ENCODE results near the gene SEMA4C.

Gene SEMA4C

DNA sequence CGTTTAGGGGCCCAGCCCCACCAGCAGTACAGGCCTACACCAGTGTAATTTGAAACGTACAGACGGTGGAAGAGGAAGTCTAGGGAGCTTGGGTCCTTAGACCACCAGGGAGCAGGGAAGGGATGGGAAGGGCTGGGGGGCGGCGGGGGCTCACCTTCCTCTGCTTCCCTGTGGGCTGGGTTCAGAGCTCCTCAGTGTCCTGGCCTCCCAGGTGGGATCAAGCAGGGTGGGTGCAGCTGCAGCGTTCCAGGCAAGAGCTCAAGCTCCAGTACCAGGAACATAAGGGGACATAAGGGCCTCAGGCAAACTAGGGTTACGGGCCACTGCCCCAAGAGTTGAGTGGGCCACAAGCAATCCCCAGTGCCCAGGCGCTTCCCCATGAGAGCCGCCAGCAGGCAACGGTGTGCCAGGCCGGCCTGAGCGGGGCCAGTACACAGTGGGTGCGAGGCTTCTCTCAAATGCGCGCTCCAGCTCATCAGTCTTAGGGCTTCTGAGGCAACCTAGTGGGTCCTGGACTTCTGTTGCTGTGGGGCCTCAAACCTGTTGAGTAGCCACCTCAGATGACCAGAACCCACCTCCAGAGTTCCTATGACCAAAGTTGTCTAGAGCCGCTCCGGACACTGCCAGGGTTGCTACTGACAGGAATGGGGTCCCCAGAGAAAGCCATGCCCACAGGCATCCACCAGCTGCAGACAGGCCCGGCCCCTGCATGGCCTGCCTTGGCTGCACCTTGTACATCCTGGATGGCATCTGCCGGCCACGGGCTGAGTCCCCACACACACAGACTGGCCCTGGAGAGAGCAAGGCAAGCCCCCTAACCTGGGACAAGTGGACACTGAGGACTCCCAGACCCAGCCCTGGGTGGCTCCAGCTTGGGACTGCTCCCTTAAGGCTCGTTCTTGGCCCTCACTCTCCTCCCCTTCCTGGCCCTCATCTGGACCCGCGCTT, 31.3 kb downstream of the SEMA4C start:
- Histone ChIP-seq H3K4me3 (ENCODE audit: low read depth, low read length) (no peak overlapping the region), H3K27ac (no peak overlapping the region), H3K36me3 (peaks cover 40% of the 10 kb centered on the region), H3K9me3 (ENCODE audit: severe bottlenecking) (no peaks in the 10 kb centered on the region), H3K27me3 (ENCODE audit: insufficient read depth, low read depth, severe bottlenecking) (no peaks in the 10 kb centered on the region)
- TF ChIP-seq, protein P1, sequence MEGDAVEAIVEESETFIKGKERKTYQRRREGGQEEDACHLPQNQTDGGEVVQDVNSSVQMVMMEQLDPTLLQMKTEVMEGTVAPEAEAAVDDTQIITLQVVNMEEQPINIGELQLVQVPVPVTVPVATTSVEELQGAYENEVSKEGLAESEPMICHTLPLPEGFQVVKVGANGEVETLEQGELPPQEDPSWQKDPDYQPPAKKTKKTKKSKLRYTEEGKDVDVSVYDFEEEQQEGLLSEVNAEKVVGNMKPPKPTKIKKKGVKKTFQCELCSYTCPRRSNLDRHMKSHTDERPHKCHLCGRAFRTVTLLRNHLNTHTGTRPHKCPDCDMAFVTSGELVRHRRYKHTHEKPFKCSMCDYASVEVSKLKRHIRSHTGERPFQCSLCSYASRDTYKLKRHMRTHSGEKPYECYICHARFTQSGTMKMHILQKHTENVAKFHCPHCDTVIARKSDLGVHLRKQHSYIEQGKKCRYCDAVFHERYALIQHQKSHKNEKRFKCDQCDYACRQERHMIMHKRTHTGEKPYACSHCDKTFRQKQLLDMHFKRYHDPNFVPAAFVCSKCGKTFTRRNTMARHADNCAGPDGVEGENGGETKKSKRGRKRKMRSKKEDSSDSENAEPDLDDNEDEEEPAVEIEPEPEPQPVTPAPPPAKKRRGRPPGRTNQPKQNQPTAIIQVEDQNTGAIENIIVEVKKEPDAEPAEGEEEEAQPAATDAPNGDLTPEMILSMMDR (IDR thresholded peaks at IDR 0.05; ENCODE audit: low read depth, low read length), result no peak
- DNase-seq, result no peak

DNA sequence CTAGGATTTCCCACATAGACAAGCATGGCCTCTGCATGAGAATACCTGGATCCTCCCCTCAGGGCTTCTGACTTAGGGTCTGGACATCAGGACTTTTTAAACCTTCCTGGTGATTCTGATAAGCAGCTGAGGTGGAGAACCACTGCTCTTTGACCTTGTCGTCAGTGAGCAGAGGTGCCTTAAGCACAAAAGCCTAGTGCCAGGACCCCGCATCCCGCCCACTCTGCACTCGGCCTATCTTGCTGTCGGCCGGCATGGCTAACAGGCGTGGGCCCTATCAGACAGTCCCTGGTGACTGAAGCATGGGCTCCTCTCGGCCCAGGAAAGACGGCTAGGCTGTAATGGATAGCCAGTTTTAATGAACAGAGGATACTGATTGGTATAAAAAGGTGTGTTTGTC, 32.3 kb downstream of the SEMA4C start:
- no peak overlapping the region for H3K4me3 ChIP-seq (ENCODE audit: low read depth, low read length)
- no peak overlapping the region for H3K27ac ChIP-seq
- DNase-seq, result no peak
- no peaks in the 10 kb centered on the region for H3K9me3 ChIP-seq (ENCODE audit: severe bottlenecking)
- no peaks in the 10 kb centered on the region for H3K27me3 ChIP-seq (ENCODE audit: insufficient read depth, low read depth, severe bottlenecking)
- H3K36me3 ChIP-seq, result peaks cover 50% of the 10 kb centered on the region
- TF ChIP-seq, protein P1 (IDR thresholded peaks at IDR 0.05; ENCODE audit: low read depth, low read length), result no peak

DNA sequence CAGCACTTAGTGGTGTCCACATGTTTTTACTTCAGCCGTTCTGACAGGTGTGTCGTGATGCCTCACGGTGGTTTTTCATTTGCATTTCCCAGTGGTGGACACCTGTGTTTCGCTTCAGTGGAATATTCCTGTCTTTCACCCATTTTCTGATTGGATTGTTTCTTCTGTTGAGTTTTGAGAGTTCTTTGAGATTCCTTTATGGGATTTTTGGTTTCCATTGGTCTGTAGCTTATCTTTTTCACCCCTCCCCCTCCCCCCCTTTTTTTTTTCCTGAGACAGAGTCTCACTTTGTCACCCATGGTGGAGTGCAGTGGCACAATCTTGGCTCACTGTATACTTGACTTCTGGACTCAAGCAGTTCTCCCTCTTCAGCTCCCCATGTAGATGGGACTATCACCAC, 34.0 kb downstream of the SEMA4C start:
- H3K9me3 ChIP-seq (ENCODE audit: severe bottlenecking), result no peaks in the 10 kb centered on the region
- H3K27ac ChIP-seq, result no peak overlapping the region
- no peak for DNase-seq
- H3K27me3 ChIP-seq (ENCODE audit: insufficient read depth, low read depth, severe bottlenecking), result no peaks in the 10 kb centered on the region
- TF ChIP-seq, protein P1 (IDR thresholded peaks at IDR 0.05; ENCODE audit: low read depth, low read length), result no peak
- H3K36me3 ChIP-seq, result peaks cover 62% of the 10 kb centered on the region
- H3K4me3 ChIP-seq (ENCODE audit: low read depth, low read length), result no peak overlapping the region

DNA sequence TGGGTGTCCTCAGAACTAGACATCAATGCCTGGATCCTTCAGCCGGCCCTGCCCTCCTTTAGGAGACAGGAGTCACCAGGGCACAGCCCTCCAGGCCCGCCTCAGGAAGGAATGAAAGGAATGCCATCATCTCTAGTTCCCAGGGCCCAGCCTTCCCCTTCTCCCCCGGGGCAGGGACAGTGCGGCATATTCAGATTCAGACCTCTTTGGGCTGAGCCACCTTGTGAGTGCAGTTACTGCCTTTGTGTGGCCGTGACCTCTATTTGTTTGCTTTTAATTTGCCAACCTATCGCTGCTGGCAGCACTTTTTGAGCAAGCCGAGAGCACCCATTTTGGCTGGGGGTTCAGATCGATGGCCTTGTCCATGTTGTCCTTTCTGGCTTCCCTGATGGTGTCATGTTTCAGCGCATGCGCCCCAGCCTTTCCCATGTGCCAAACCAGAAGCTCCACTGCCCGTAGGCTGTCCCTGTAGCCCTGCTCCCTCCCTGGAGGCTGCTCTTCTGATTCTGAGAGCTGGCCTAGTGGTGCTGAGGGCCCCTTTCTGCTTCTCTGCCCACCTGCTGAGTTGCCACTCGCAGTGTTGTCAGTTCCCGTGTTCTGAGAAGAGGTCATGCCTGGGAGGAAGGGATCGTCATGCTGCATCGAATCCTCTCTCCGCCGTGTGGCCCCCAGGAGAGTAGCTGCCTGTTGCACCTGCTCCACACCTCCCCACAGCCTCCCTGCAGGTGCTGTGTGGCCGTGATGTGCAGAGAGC, 36.9 kb downstream of the SEMA4C start:
- Histone ChIP-seq H3K27me3 (ENCODE audit: insufficient read depth, low read depth, severe bottlenecking) (no peaks in the 10 kb centered on the region), H3K9me3 (ENCODE audit: severe bottlenecking) (no peaks in the 10 kb centered on the region), H3K4me3 (ENCODE audit: low read depth, low read length) (no peak overlapping the region), H3K27ac (no peak overlapping the region), H3K36me3 (peaks cover 72% of the 10 kb centered on the region)
- no peak for DNase-seq
- TF ChIP-seq, protein P1 (IDR thresholded peaks at IDR 0.05; ENCODE audit: low read depth, low read length), result no peak

DNA sequence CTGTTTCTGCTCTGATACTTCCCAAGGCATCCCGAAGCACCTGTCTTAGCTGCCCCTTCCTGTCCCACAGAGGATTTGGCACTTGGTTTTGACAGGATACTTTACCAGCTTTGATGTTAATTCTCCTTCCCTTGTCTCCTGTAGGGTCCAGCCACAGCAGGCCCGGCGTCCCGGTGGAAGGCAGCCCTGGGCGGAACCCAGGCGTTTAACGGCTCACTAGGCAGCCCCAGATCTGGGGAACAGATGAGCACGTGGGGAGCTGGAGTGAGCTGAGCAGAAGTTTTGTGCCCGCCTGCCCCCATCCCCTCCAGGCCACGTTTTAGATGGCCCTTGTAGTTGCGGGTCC, 37.5 kb downstream of the SEMA4C start:
- H3K27me3 ChIP-seq (ENCODE audit: insufficient read depth, low read depth, severe bottlenecking), result no peaks in the 10 kb centered on the region
- H3K36me3 ChIP-seq, result peaks cover 75% of the 10 kb centered on the region
- TF ChIP-seq, protein P1 (IDR thresholded peaks at IDR 0.05; ENCODE audit: low read depth, low read length), result no peak
- DNase-seq, result no peak
- H3K9me3 ChIP-seq (ENCODE audit: severe bottlenecking), result no peaks in the 10 kb centered on the region
- no peak overlapping the region for H3K4me3 ChIP-seq (ENCODE audit: low read depth, low read length)
- H3K27ac ChIP-seq, result no peak overlapping the region

Data from WERI-Rb-1 (cell line).